Prostate gland (tissue), 2 donors: Measurements from ENCODE around the gene USP24. TPM values are rescaled to one million over a fixed set of nuclear protein-coding genes. Genes with fewer than 3 reads are reported as not detected.
"Not testable (repeated sequence)": the region's sequence is repeated elsewhere in the genome, so short reads cannot be mapped to it uniquely, and the experiment has no call there.

ENCODE experiments used
- DNase-seq: peaks from one replicate; pipeline ENCODE4 v3.0.0-alpha.2; 2019; ENCODE audit warnings: low spot score
- H3K27ac ChIP-seq, 2 donors: fragments of 200-600 bp; sonication (generic); 2 replicates each; pipeline ENCODE4 v1.5.1; 2017 to 2019
- H3K27me3 ChIP-seq: fragments of 200-600 bp; sonication (generic); replicated peaks from 2 replicates; pipeline ENCODE4 v1.5.1; 2019; ENCODE audit not compliant: insufficient read depth
- H3K36me3 ChIP-seq, 2 donors: fragments of 200-600 bp; sonication (generic); 1 replicate in 1 of 2; 2 replicates in 1 of 2; pipeline versions ENCODE4 v1.5.1 to v1.8.1; 2017 to 2019
- H3K4me1 ChIP-seq: fragments of 200-600 bp; sonication (generic); replicated peaks from 2 replicates; pipeline ENCODE4 v1.5.1; 2019
- H3K4me3 ChIP-seq, 2 donors: fragments of 200-600 bp; sonication (generic); 2 replicates each; pipeline ENCODE4 v1.5.1; 2017 to 2019
- H3K9me3 ChIP-seq: fragments of 200-600 bp; sonication (generic); 2 replicates; pipeline ENCODE4 v1.5.1; 2017
- POLR2A ChIP-seq: fragments of 450-650 bp; IDR thresholded peaks from one replicate; pipeline ENCODE4 v1.6.1; 2016; ENCODE audit warnings: antibody characterized with exemption, mild to moderate bottlenecking
- POLR2AphosphoS5 ChIP-seq: sonication (generic); formaldehyde crosslinking; IDR thresholded peaks from one replicate; pipeline ENCODE4 v1.6.1; 2017; ENCODE audit warnings: antibody characterized with exemption
- WGBS: methylation state at CpG from one replicate; pipeline ENCODE4 v1.1.5; 2018; 5-methylcytosine and 5-hydroxymethylcytosine counted together
- intact Hi-C: fragments of 100-400 bp; cut with DNase I; formaldehyde crosslinking; loops from one replicate; pipeline ENCODE4 v1.14.2; 2022
- total RNA-seq, 2 donors: library from RNA; depleted of rRNA; stranded (reverse); fragments of >200 nt; gene quantifications; one replicate each; pipeline ENCODE4 v1.1.0, GENCODE V29; 2016
- TF ChIP-seq, protein P1 (sequence below), 4 experiments: fragments of 200-600 bp in 2 of 4; fragments of 450-650 bp in 2 of 4; sonication (generic) in 2 of 4; IDR thresholded peaks; 1 replicate in 3 of 4; 2 replicates in 1 of 4; pipeline ENCODE4 v1.5.1; 2016 to 2019; ENCODE audit warnings: antibody characterized with exemption in 4 of 4, mild to moderate bottlenecking in 2 of 4, moderate library complexity in 2 of 4

USP24 gene
- total RNA-seq, 2 donors from 2014 or later = 29.7 to 44.6 TPM

- Histone ChIP-seq H3K9me3 (no peaks in the 10 kb centered on the region), H3K27ac (no peak overlapping the region), H3K4me3 (no peak overlapping the region), H3K27me3 (no peaks in the 10 kb centered on the region), H3K36me3 (no peaks in the 10 kb centered on the region), H3K4me1 (no peaks in the 10 kb centered on the region)
- TF ChIP-seq POLR2AphosphoS5 = no peak
- no peak for TF ChIP-seq POLR2A
- TF ChIP-seq, protein P1, sequence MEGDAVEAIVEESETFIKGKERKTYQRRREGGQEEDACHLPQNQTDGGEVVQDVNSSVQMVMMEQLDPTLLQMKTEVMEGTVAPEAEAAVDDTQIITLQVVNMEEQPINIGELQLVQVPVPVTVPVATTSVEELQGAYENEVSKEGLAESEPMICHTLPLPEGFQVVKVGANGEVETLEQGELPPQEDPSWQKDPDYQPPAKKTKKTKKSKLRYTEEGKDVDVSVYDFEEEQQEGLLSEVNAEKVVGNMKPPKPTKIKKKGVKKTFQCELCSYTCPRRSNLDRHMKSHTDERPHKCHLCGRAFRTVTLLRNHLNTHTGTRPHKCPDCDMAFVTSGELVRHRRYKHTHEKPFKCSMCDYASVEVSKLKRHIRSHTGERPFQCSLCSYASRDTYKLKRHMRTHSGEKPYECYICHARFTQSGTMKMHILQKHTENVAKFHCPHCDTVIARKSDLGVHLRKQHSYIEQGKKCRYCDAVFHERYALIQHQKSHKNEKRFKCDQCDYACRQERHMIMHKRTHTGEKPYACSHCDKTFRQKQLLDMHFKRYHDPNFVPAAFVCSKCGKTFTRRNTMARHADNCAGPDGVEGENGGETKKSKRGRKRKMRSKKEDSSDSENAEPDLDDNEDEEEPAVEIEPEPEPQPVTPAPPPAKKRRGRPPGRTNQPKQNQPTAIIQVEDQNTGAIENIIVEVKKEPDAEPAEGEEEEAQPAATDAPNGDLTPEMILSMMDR (IDR thresholded peaks at IDR 0.05) = no peak
- no peak for DNase-seq
- intact Hi-C loops = no loop called here
- 92% methylated on average over 3 of the region's 3 CpGs for WGBS
Observed at GRCh38 chr1:55195521-55196233, 19.5 kb downstream of the USP24 start.

- Histone ChIP-seq H3K4me1 (no peaks in the 10 kb centered on the region), H3K4me3 (no peak overlapping the region), H3K27me3 (no peaks in the 10 kb centered on the region), H3K36me3 (no peaks in the 10 kb centered on the region), H3K27ac (no peak overlapping the region), H3K9me3 (no peaks in the 10 kb centered on the region)
- 87% methylated on average over 3 of the region's 3 CpGs for WGBS
- intact Hi-C loops = no loop called here
- TF ChIP-seq, protein P1 (IDR thresholded peaks at IDR 0.05) = no peak
- TF ChIP-seq POLR2A (no peak), POLR2AphosphoS5 (no peak)
- no peak for DNase-seq
Observed at GRCh38 chr1:55194851-55195250, 20.3 kb downstream of the USP24 start.

- no peaks in the 10 kb centered on the region for H3K27me3 ChIP-seq
- H3K9me3 ChIP-seq = no peaks in the 10 kb centered on the region
- H3K36me3 ChIP-seq = no peaks in the 10 kb centered on the region
- TF ChIP-seq, protein P1 (IDR thresholded peaks at IDR 0.05) = no peak
- no peak for TF ChIP-seq POLR2AphosphoS5
- no peak for TF ChIP-seq POLR2A
- intact Hi-C loops = no loop called here
- H3K27ac ChIP-seq = no peak overlapping the region
- 71% methylated on average over 1 of the region's 1 CpG for WGBS
- no peaks in the 10 kb centered on the region for H3K4me1 ChIP-seq
- no peak for DNase-seq
- H3K4me3 ChIP-seq = no peak overlapping the region
Observed at GRCh38 chr1:55192093-55192492, 23.1 kb downstream of the USP24 start.

GRCh38 chr1:55191219-55191952 lies 23.8 kb downstream of the USP24 start:
- H3K27me3 ChIP-seq, DNase-seq, H3K36me3 ChIP-seq, H3K4me1 ChIP-seq, H3K4me3 ChIP-seq, H3K27ac ChIP-seq, intact Hi-C loops, H3K9me3 ChIP-seq: not testable (repeated sequence)
- 86% methylated on average over 11 of the region's 11 CpGs for WGBS

GRCh38 chr1:55190109-55190508 lies 25.1 kb downstream of the USP24 start:
- no peak for DNase-seq
- intact Hi-C loops = no loop called here
- H3K4me3 ChIP-seq = no peak overlapping the region
- H3K36me3 ChIP-seq = no peaks in the 10 kb centered on the region
- H3K9me3 ChIP-seq = no peaks in the 10 kb centered on the region
- 89% methylated on average over 4 of the region's 4 CpGs for WGBS
- no peaks in the 10 kb centered on the region for H3K4me1 ChIP-seq
- TF ChIP-seq, protein P1 (IDR thresholded peaks at IDR 0.05) = no peak
- TF ChIP-seq POLR2A (no peak), POLR2AphosphoS5 (no peak)
- H3K27me3 ChIP-seq = no peaks in the 10 kb centered on the region
- H3K27ac ChIP-seq = no peak overlapping the region
